Measurements from ENCODE around the gene ANLN. TPM values are rescaled to one million over a fixed set of nuclear protein-coding genes. Genes with fewer than 3 reads are reported as not detected.

Gene ANLN
- total RNA-seq, 2 donors from 2014 or later = 0.78 to 1.6 TPM

DNA sequence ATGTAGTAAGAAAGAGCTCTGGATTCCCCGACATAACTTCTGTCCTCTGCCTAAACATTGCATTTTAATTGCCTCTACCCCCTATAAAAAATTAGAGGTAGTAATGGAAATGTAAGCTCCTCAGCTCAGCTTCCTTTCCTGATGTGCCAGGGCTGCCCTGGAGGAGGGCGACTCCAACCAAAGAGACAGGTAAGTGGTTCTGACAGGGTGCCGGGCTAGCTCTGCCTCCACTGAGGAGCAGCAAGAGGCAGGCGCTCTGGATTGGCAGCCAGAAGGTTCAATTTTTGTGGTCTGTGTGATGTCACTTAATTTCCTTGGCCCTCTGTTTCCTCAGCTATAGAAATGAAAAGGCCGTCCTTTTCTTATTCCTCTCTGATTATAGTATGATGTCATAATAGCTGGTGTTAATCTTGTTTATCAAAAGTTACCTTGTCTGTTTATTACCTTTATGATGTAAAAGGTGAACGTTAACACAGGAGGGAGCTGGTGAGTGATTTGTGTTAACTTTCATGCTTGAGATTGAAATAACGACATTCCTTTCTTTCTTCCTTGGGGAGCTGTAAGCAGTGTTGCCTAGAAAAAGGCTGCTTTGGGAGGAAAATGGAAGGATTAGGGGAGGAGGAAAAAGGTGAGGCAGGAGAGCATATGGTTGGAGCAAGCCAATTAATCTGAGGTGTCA, 51.8 kb downstream of the ANLN start:
- TF ChIP-seq POLR2A (IDR thresholded peaks at IDR 0.05) = no peak
- TF ChIP-seq CTCF (IDR thresholded peaks at IDR 0.05) = peak in 4 of 7 experiments; percentile 19 to 38 (median 34)
- Histone ChIP-seq H3K9me3 (no peaks in the 10 kb centered on the region), H3K4me1 (peaks cover 18% of the 10 kb centered on the region), H3K27me3 (no peaks in the 10 kb centered on the region), H3K27ac (peak overlapping the region in 3 of 4 donors; percentile 25 to 65 (median 37)), H3K36me3 (replicated peaks in 1 of 2; ENCODE audit: insufficient read depth in 1 of 2, low read depth in 2 of 2) (no peaks in the 10 kb centered on the region), H3K4me3 (no peak overlapping the region)
- DNase-seq = peak in 1 of 4 donors; percentile 28
- intact Hi-C loops (cut with DNase I) = no loop called here
- WGBS, 2 donors = 35 to 36% methylated on average over 7 of the region's 7 CpGs
- ATAC-seq = peak; percentile 45

- intact Hi-C loops (cut with DNase I) = no loop called here
- peak overlapping the region in 1 of 4 donors; percentile 54 for H3K27ac ChIP-seq
Measured at GRCh38 chr7:36448781-36449379, 59.2 kb downstream of the ANLN start.

DNA sequence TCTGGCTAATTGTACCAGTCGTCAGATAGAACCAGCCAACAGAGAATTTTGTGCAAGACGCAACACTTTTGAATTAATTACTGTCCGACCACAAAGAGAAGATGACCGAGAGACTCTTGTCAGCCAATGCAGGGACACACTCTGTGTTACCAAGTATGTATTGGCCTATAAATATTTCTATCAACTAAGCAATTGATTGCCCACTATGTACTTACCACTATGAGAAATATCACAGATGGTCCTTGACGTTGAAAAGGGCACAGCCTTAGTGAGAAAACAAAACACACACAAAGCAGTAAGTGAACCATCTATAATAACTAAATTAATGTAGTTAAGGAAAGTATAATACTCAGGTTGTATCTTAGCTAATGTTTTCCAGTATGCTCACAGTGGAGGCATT, 60.0 kb downstream of the ANLN start:
- intact Hi-C loops (cut with DNase I) = no loop called here
- Histone ChIP-seq H3K4me1 (no peaks in the 10 kb centered on the region), H3K36me3 (replicated peaks in 1 of 2; ENCODE audit: insufficient read depth in 1 of 2, low read depth in 2 of 2) (no peaks in the 10 kb centered on the region), H3K4me3 (no peak overlapping the region), H3K27ac (peak overlapping the region in 3 of 4 donors; percentile 15 to 54 (median 20)), H3K27me3 (no peaks in the 10 kb centered on the region), H3K9me3 (no peaks in the 10 kb centered on the region)
- TF ChIP-seq CTCF (IDR thresholded peaks at IDR 0.05) (no peak), POLR2A (IDR thresholded peaks at IDR 0.05) (no peak)
- ATAC-seq = peak; percentile 96
- WGBS, 2 donors = 35 to 42% methylated on average over 5 of the region's 5 CpGs
- peak in 1 of 4 donors; percentile 26 for DNase-seq

More at GRCh38 chr7:36448781-36449379, 59.2 kb downstream of the ANLN start:
- ATAC-seq (peak; percentile 34), DNase-seq (no peak)
- no peaks in the 10 kb centered on the region for H3K36me3 ChIP-seq (replicated peaks in 1 of 2; ENCODE audit: insufficient read depth in 1 of 2, low read depth in 2 of 2)
- no peaks in the 10 kb centered on the region for H3K9me3 ChIP-seq
- H3K27me3 ChIP-seq = no peaks in the 10 kb centered on the region
- H3K4me3 ChIP-seq = no peak overlapping the region
- 34 to 37% methylated on average over 4 of the region's 4 CpGs for WGBS, 2 donors
- TF ChIP-seq POLR2A (IDR thresholded peaks at IDR 0.05) (no peak), CTCF (IDR thresholded peaks at IDR 0.05) (no peak)
- no peaks in the 10 kb centered on the region for H3K4me1 ChIP-seq

- Histone ChIP-seq H3K4me1 (no peaks in the 10 kb centered on the region), H3K4me3 (no peak overlapping the region), H3K27ac (no peak overlapping the region), H3K9me3 (no peaks in the 10 kb centered on the region), H3K27me3 (no peaks in the 10 kb centered on the region), H3K36me3 (replicated peaks in 1 of 2; ENCODE audit: insufficient read depth in 1 of 2, low read depth in 2 of 2) (no peaks in the 10 kb centered on the region)
- intact Hi-C loops (cut with DNase I) = no loop called here
- TF ChIP-seq CTCF (IDR thresholded peaks at IDR 0.05) = no peak
- TF ChIP-seq POLR2A (IDR thresholded peaks at IDR 0.05) = no peak
- DNase-seq = no peak
- ATAC-seq = no peak
Measured at GRCh38 chr7:36453769-36454168, 64.1 kb downstream of the ANLN start.

Data from body of pancreas (tissue), 4 donors.